Smooth muscle cell of the brain vasculature (primary cell): ENCODE data around the gene KIF3C.

Experiments used
- DNase-seq: peaks from one replicate; pipeline ENCODE4 v3.0.0-alpha.2; 2012; ENCODE audit warnings: low read depth, low spot score

Gene KIF3C

GRCh38 chr2:25877431-25878360 is 104.6 kb downstream of the KIF3C start:
- DNase-seq, result peak; percentile 7
